Measurements from ENCODE around the gene HSD3B1.
"Not testable (repeated sequence)": the region's sequence is repeated elsewhere in the genome, so short reads cannot be mapped to it uniquely, and the experiment has no call there.

Gene HSD3B1

GRCh38 chr1:119490925-119491324 is 16.1 kb upstream of the HSD3B1 start:
- no peak for DNase-seq

GRCh38 chr1:119492763-119493162 is 14.2 kb upstream of the HSD3B1 start:
- DNase-seq: no peak

- no peak for DNase-seq
Measured at GRCh38 chr1:119504831-119505230, 2.2 kb upstream of the HSD3B1 start.

DNA sequence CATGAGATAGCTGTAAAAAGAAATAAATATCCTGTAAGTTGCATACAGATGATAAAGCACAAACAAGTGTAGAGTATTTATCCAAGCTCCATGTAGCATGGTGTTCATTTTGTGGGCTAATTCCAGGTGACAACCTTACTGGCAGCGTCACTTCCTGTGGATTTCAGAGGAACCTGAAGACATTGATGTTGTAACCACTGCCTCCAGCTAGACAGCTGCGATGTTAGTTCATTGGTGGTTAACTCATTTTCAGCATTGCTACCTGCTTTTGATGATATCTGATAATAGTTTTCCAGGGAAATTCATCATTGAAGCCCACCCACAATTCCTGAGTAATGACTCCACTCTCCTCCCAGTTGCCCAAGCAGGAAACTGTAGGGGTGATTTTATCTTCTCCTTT is 3.0 kb downstream of the HSD3B1 start:
- no peak for DNase-seq

- no peak for DNase-seq
Measured at GRCh38 chr1:119515221-119515620, 8.2 kb downstream of the HSD3B1 start.

DNA sequence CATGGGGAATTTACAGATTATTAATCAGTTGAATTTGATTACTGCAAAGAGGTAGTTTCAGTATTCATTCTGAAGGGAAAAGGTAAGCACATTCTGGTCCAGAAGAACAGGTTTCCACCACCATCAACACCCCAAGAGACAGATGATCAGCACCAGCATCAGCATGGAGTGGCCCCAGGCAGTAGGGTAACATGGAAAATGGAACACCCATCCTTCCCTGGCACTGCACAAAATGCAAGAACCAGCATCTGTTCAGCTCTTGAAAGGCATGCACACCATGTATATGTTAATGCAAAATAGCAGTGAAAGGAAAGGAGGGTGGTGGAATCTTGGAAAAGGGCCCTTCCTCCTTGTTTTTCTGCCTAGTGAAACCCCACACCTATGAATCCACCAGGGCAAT is 9.2 kb downstream of the HSD3B1 start:
- DNase-seq: no peak

DNA sequence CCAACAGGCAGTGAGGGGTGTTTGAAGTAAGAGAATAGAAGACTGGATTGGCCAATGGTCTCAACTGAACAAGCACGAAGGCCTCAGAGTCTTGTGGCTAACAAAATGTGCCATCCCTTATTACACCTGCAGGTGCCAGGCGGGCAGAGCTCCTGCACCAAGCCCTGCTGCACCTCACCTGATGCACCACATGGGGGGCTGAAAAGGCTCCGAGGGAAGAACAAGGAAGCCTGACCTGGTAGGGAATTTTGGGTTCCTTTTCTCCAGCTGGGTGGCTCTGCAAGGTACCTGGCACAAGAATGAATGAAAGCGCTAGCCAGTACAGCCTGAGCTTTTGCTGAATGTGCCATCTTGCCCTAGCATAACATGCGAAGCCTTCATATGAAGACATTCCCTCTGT is 9.7 kb downstream of the HSD3B1 start:
- no peak for DNase-seq

- DNase-seq: not testable (repeated sequence)
Measured at GRCh38 chr1:119517667-119518066, 10.7 kb downstream of the HSD3B1 start.

GRCh38 chr1:119531606-119532323 is 24.8 kb downstream of the HSD3B1 start:
- no peak for DNase-seq

GRCh38 chr1:119532324-119532910 is 25.4 kb downstream of the HSD3B1 start:
- DNase-seq: no peak

GRCh38 chr1:119535381-119535780 is 28.4 kb downstream of the HSD3B1 start:
- DNase-seq: no peak

DNA sequence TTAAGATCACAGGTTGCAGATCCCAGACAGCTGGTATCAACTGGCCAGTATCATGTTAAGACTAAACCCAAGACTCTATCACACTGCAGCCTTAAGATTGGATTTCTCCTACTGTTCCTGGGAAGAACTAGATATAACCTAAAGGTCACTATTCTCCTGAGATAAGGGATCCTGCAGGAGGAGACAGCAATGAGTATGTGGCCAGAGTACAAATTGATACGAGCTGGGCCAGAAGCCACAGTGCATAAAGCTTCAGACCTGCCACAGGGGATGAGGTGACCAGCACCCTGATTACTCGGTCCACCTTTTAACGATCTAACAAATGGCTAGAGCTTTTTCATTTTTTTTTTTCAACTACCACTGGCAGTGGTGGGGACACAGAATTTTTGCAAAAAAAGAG is 31.0 kb downstream of the HSD3B1 start:
- DNase-seq: no peak

DNA sequence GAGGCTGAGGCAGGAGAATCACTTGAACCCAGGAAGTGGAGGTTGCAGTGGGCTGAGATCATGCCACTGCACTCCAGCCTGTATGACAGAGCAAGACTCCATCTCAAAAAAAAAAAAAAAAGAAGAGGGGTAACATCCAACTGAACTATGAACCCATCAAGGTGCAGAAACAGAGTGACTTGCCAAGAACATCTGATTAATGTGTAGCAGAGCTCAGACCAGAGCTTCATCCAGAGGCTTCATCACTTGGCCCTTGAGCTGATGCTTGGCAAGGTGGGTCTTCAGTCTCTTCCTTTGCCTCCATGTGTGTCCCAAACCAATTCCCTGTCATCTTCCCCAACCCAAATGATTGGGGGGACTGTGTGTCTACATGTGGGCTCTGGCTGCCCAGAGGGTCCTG is 32.6 kb downstream of the HSD3B1 start:
- DNase-seq: no peak

GRCh38 chr1:119541389-119541788 is 34.4 kb downstream of the HSD3B1 start:
- DNase-seq: no peak

GRCh38 chr1:119542492-119542946 is 35.5 kb downstream of the HSD3B1 start:
- DNase-seq: peak in 1 of 58 donors; percentile 1

DNA sequence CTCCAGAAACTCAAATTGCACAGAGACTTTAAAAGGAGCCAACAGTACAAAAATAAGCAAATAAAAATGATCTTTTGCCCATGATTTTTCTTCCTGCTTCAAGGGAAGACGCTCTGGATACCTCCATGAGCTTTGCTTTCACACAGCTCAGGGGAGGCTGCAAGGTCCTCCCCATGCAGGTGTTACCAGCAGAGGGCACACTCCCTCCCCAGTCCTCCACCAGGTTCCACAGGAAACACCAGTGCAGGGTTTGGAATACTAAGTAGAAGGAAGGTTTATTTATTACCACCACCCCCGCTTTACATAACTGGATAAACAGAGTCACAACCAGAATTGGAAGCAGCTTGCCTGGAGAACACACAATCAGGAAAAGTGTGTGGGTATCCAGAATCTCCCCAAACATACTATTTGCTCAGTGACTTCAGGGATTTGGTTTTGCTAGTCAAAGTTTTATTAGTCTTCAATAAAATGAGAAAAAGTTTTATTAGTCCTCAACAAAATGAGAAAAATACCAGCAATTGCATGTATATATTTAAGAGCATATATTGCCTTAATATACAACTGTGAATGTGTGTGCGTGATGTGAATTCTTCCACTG is 37.3 kb downstream of the HSD3B1 start:
- DNase-seq: no peak

DNA sequence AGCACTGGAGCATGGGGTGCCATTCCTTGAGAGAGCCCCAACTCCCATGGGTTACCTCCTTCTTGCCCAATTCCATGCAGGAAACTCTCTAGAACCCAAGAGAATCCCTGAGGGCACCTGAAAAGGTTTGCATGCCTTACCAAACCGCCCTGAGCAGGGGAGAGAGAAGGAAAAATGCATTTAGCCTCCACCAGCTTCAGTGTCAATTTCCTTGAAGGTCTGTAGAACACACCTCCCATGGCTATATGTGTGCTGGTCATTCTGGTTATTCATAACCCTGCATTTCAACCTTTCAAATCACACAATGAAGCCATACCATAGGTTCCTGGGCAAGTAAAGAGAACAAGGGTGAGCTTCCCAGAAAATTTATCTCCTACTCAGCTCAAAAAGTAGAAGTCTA is 39.6 kb downstream of the HSD3B1 start:
- DNase-seq: no peak

- no peak for DNase-seq
Measured at GRCh38 chr1:119547306-119547705, 40.3 kb downstream of the HSD3B1 start.

GRCh38 chr1:119547805-119548204 is 40.8 kb downstream of the HSD3B1 start:
- DNase-seq: no peak

GRCh38 chr1:119549719-119550132 is 42.7 kb downstream of the HSD3B1 start:
- peak in 46 of 58 donors; percentile 2 to 72 (median 32) for DNase-seq

- peak in 1 of 58 donors; percentile 1 for DNase-seq
Measured at GRCh38 chr1:119550381-119550780, 43.4 kb downstream of the HSD3B1 start.

DNA sequence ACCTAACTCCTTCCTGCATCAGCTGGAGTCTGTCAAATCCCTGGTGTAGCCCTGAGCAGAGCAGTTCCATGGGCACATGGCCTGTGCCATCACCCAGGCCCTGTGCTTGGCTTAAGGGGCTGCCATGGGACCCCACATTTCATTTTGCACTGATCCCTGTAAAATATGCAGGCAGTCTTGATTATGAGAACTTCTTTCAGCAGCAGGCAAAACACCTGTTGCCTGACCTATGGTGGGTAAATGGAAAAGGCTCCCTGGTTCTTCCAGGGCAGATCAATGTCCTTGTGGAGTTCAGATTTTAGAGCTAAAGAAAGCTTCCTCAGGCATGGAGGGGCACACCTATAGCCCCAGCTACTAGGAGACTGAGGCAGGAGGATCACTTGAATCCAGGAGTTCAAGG is 44.2 kb downstream of the HSD3B1 start:
- no peak for DNase-seq

- not testable (repeated sequence) for DNase-seq
Measured at GRCh38 chr1:119552656-119553055, 45.6 kb downstream of the HSD3B1 start.
